A673 (cell line): Measurements from ENCODE around the gene FAM228B. TPM values are rescaled to one million over a fixed set of nuclear protein-coding genes. Genes with fewer than 3 reads are reported as not detected.
"Not testable (repeated sequence)": the region's sequence is repeated elsewhere in the genome, so short reads cannot be mapped to it uniquely, and the experiment has no call there.

ENCODE experiments used
- BruUV-seq: library from RNA; stranded (reverse); fragments of 400-500 nt; replicated peaks from 2 replicates; lab custom pipeline; 2021; lab: Mats Ljungman, UMichigan
- CTCF ChIA-PET: fragments of 300-600 bp; sonication (Branson Sonifier 250); formaldehyde crosslinking; loops from one replicate; lab custom pipeline; 2022; ENCODE audit warnings: antibody characterized with exemption; lab: Charles Lee
- POLR2A ChIA-PET: fragments of 300-600 bp; sonication (Branson Sonifier 250); formaldehyde crosslinking; loops from one replicate; lab custom pipeline; 2022; ENCODE audit warnings: antibody characterized with exemption; ENCODE audit not compliant: low non-redundant PET; lab: Charles Lee
- DNase-seq: peaks from one replicate; pipeline ENCODE4 v3.0.0-alpha.2; 2015; ENCODE audit warnings: low spot score
- H3K27ac ChIP-seq: fragments of 200-600 bp; sonication (generic); 2 replicates; pipeline ENCODE4 v1.5.1; 2016; ENCODE audit warnings: mixed run types, low read depth, mild to moderate bottlenecking, mixed read lengths, antibody characterized with exemption, low read length; ENCODE audit not compliant: poor library complexity, severe bottlenecking
- H3K27me3 ChIP-seq: fragments of 200-600 bp; sonication (generic); replicated peaks from 2 replicates; pipeline ENCODE4 v1.6.1; 2017; ENCODE audit warnings: mixed run types, low read depth, mild to moderate bottlenecking, mixed read lengths, antibody characterized with exemption, low read length; ENCODE audit not compliant: insufficient read depth, poor library complexity
- H3K36me3 ChIP-seq: fragments of 200-600 bp; sonication (generic); 2 replicates; pipeline ENCODE4 v1.6.1; 2016; ENCODE audit warnings: mixed run types, mild to moderate bottlenecking, mixed read lengths, antibody characterized with exemption, low read length; ENCODE audit not compliant: insufficient read depth, poor library complexity, severe bottlenecking
- H3K4me1 ChIP-seq: fragments of 200-600 bp; sonication (generic); 2 replicates; pipeline ENCODE4 v1.6.1; 2017; ENCODE audit warnings: mixed run types, mild to moderate bottlenecking, mixed read lengths, antibody characterized with exemption, low read length; ENCODE audit not compliant: insufficient read depth, poor library complexity, severe bottlenecking
- H3K4me3 ChIP-seq: fragments of 200-600 bp; sonication (generic); 2 replicates; pipeline ENCODE4 v1.5.1; 2016; ENCODE audit warnings: low read depth, mixed run types, mild to moderate bottlenecking, mixed read lengths, low read length; ENCODE audit not compliant: poor library complexity, severe bottlenecking
- H3K9me3 ChIP-seq: fragments of 200-600 bp; sonication (generic); 2 replicates; pipeline ENCODE4 v1.6.1; 2016; ENCODE audit warnings: mixed run types, low read depth, mild to moderate bottlenecking, mixed read lengths, antibody characterized with exemption, low read length; ENCODE audit not compliant: poor library complexity, severe bottlenecking
- CTCF ChIP-seq: fragments of 300-800, 200-600 bp; sonication (generic); conservative IDR thresholded peaks from 2 replicates; pipeline ENCODE4 v1.5.1; 2017; ENCODE audit warnings: low read depth, mild to moderate bottlenecking, antibody characterized with exemption, low read length, moderate library complexity, mixed read lengths
- EZH2 ChIP-seq: fragments of 200-600 bp; sonication (generic); IDR thresholded peaks from 2 replicates; pipeline ENCODE4 v1.6.1; 2017; ENCODE audit warnings: borderline replicate concordance, low read depth, mild to moderate bottlenecking, mixed read lengths, antibody characterized with exemption, low read length; ENCODE audit not compliant: poor library complexity, severe bottlenecking
- intact Hi-C: fragments of 100-400 bp; cut with micrococcal nuclease; formaldehyde crosslinking; loops from one replicate; pipeline ENCODE4 v1.10.0; 2022; ENCODE audit not compliant: unreplicated experiment
- total RNA-seq: library from RNA; stranded (reverse); gene quantifications from 2 replicates; pipeline ENCODE4 v1.2.3, GENCODE V29; 2021

FAM228B gene
- total RNA-seq, 1 experiment from 2014 or later, result 6.8 TPM

- DNase-seq, H3K9me3 ChIP-seq, H3K4me1 ChIP-seq, CTCF ChIA-PET, intact Hi-C loops, POLR2A ChIA-PET, H3K27me3 ChIP-seq, H3K36me3 ChIP-seq, BruUV-seq, H3K4me3 ChIP-seq, H3K27ac ChIP-seq: not testable (repeated sequence)
Observed at GRCh38 chr2:24100732-24101131, 22.5 kb upstream of the FAM228B start.

GRCh38 chr2:24101992-24102391 lies 21.3 kb upstream of the FAM228B start:
- Histone ChIP-seq H3K4me1 (no peaks in the 10 kb centered on the region), H3K36me3 (no peaks in the 10 kb centered on the region), H3K27me3 (no peaks in the 10 kb centered on the region), H3K9me3 (no peaks in the 10 kb centered on the region), H3K27ac (no peak overlapping the region), H3K4me3 (no peak overlapping the region)
- DNase-seq, result peak; percentile 1
- ChIA-PET CTCF (no interaction called here), POLR2A (no interaction called here)
- intact Hi-C loops, result no loop called here
- BruUV-seq, result no TSS peak
- TF ChIP-seq EZH2, result no peak
- no peak for TF ChIP-seq CTCF

- POLR2A ChIA-PET, result no interaction called here
- H3K27me3 ChIP-seq, result no peaks in the 10 kb centered on the region
Observed at GRCh38 chr2:24102677-24103076, 20.6 kb upstream of the FAM228B start.

More at GRCh38 chr2:24102677-24103076, 20.6 kb upstream of the FAM228B start:
- BruUV-seq, result no TSS peak
- H3K27ac ChIP-seq, result no peak overlapping the region
- no peaks in the 10 kb centered on the region for H3K36me3 ChIP-seq
- no peaks in the 10 kb centered on the region for H3K9me3 ChIP-seq
- no peak for DNase-seq
- no peak overlapping the region for H3K4me3 ChIP-seq
- CTCF ChIA-PET, result no interaction called here
- no peaks in the 10 kb centered on the region for H3K4me1 ChIP-seq
- TF ChIP-seq CTCF (no peak), EZH2 (no peak)
- intact Hi-C loops, result no loop called here
